Urinary bladder (tissue), 4 donors: ENCODE data around the gene MYG1. TPM values are rescaled to one million over a fixed set of nuclear protein-coding genes. Genes with fewer than 3 reads are reported as not detected.
A peak's percentile ranks its signal among the peaks of the same experiment; 100 is the strongest.

Experiments
- DNase-seq: peaks from one replicate; pipeline ENCODE4 v3.0.0-alpha.2; 2015; ENCODE audit errors: extremely low spot score
- H3K27ac ChIP-seq: one replicate; pipeline ENCODE4 v1.5.1; 2013; ENCODE audit warnings: low read depth, mild to moderate bottlenecking, moderate library complexity
- H3K36me3 ChIP-seq: one replicate; pipeline ENCODE4 v1.6.1; 2013; ENCODE audit warnings: mild to moderate bottlenecking, moderate library complexity; ENCODE audit not compliant: insufficient read depth
- H3K4me1 ChIP-seq: one replicate; pipeline ENCODE4 v1.6.1; 2013; ENCODE audit warnings: mild to moderate bottlenecking, moderate library complexity; ENCODE audit not compliant: insufficient read depth
- H3K4me3 ChIP-seq: one replicate; pipeline ENCODE4 v1.5.1; 2013; ENCODE audit warnings: low read depth, low read length
- WGBS: extraction: QIAGEN DNeasy Blood & Tissue Kit; methylation state at CpG from one replicate; pipeline ENCODE4 v1.1.7; 2013; 5-methylcytosine and 5-hydroxymethylcytosine counted together
- polyA plus RNA-seq: library from polyadenylated mRNA; stranded (reverse); fragments of 200-250 nt; gene quantifications from one replicate; pipeline ENCODE4 v1.2.3, GENCODE V29; 2013
- total RNA-seq: library from RNA; depleted of rRNA; stranded (reverse); fragments of >200 nt; gene quantifications from one replicate; pipeline ENCODE4 v1.2.3, GENCODE V29; 2014
- donor health status: healthy with polysubstance abuse.
- donor health status: healthy.

MYG1 gene
- total RNA-seq = 17.9 TPM
- 66.3 TPM for polyA plus RNA-seq

GRCh38 chr12:53299454-53300180 is at the start of gene MYG1:
Gene MYG1, plus strand, starts transcription at chr12:53299695. Its CDS starts 43 bp downstream, at chr12:53299738.
- DNase-seq = peak; percentile 75
- WGBS = under 1% methylated on average over 51 of the region's 51 CpGs
- Histone ChIP-seq H3K27ac (no peak within 1 kb of the TSS), H3K4me3 (peak within 1 kb of the TSS; percentile 78), H3K4me1 (no peaks in the 10 kb centered on the region), H3K36me3 (peaks cover 2% of the 10 kb centered on the region)

GRCh38 chr12:53251477-53252348 is 47.8 kb upstream of the MYG1 start:
- WGBS = under 1% methylated on average over 51 of the region's 51 CpGs
- Histone ChIP-seq H3K36me3 (no peaks in the 10 kb centered on the region), H3K27ac (peak overlapping the region; percentile 86), H3K4me3 (peak overlapping the region; percentile 77), H3K4me1 (no peaks in the 10 kb centered on the region)
- no peak for DNase-seq

GRCh38 chr12:53252349-53252916 is 47.1 kb upstream of the MYG1 start:
- peak overlapping the region; percentile 72 for H3K27ac ChIP-seq
- no peak for DNase-seq
- peak overlapping the region; percentile 77 for H3K4me3 ChIP-seq
- H3K4me1 ChIP-seq = no peaks in the 10 kb centered on the region
- H3K36me3 ChIP-seq = no peaks in the 10 kb centered on the region
- WGBS = 6% methylated on average over 19 of the region's 19 CpGs

GRCh38 chr12:53253298-53253697 is 46.2 kb upstream of the MYG1 start:
- no peaks in the 10 kb centered on the region for H3K4me1 ChIP-seq
- H3K4me3 ChIP-seq = no peak overlapping the region
- WGBS = 90% methylated on average over 13 of the region's 13 CpGs
- H3K27ac ChIP-seq = no peak overlapping the region
- no peak for DNase-seq
- no peaks in the 10 kb centered on the region for H3K36me3 ChIP-seq

- DNase-seq = no peak
- Histone ChIP-seq H3K36me3 (no peaks in the 10 kb centered on the region), H3K4me3 (no peak overlapping the region), H3K4me1 (no peaks in the 10 kb centered on the region), H3K27ac (no peak overlapping the region)
- WGBS = 81% methylated on average over 1 of the region's 1 CpG
These were observed 44.5 kb upstream of the MYG1 start for GRCh38 chr12:53254816-53255545.

GRCh38 chr12:53255996-53256395 is 43.5 kb upstream of the MYG1 start:
- H3K36me3 ChIP-seq = no peaks in the 10 kb centered on the region
- H3K4me3 ChIP-seq = no peak overlapping the region
- H3K27ac ChIP-seq = no peak overlapping the region
- no peaks in the 10 kb centered on the region for H3K4me1 ChIP-seq
- 81% methylated on average over 3 of the region's 3 CpGs for WGBS
- no peak for DNase-seq

- 58% methylated on average over 7 of the region's 7 CpGs for WGBS
- Histone ChIP-seq H3K4me3 (no peak overlapping the region), H3K4me1 (no peaks in the 10 kb centered on the region), H3K36me3 (no peaks in the 10 kb centered on the region), H3K27ac (no peak overlapping the region)
- no peak for DNase-seq
These were observed 40.7 kb upstream of the MYG1 start for GRCh38 chr12:53258541-53259539.

GRCh38 chr12:53259891-53260290 is 39.6 kb upstream of the MYG1 start:
- Histone ChIP-seq H3K4me1 (no peaks in the 10 kb centered on the region), H3K36me3 (no peaks in the 10 kb centered on the region), H3K4me3 (no peak overlapping the region), H3K27ac (no peak overlapping the region)
- DNase-seq = no peak
- 86% methylated on average over 6 of the region's 6 CpGs for WGBS

GRCh38 chr12:53265783-53266182 is 33.7 kb upstream of the MYG1 start:
- Histone ChIP-seq H3K36me3 (no peaks in the 10 kb centered on the region), H3K4me3 (no peak overlapping the region), H3K4me1 (no peaks in the 10 kb centered on the region), H3K27ac (no peak overlapping the region)
- 83% methylated on average over 2 of the region's 2 CpGs for WGBS
- DNase-seq = no peak

- Histone ChIP-seq H3K4me1 (no peaks in the 10 kb centered on the region), H3K36me3 (no peaks in the 10 kb centered on the region), H3K4me3 (peak overlapping the region; percentile 42), H3K27ac (no peak overlapping the region)
- no peak for DNase-seq
- WGBS = 50% methylated on average over 18 of the region's 18 CpGs
These were observed 32.0 kb upstream of the MYG1 start for GRCh38 chr12:53267306-53267998.

- Histone ChIP-seq H3K4me3 (peak within 1 kb of the TSS; percentile 42), H3K36me3 (no peaks in the 10 kb centered on the region), H3K4me1 (no peaks in the 10 kb centered on the region), H3K27ac (no peak within 1 kb of the TSS)
- peak; percentile 54 for DNase-seq
- under 1% methylated on average over 58 of the region's 58 CpGs for WGBS
These were observed 31.4 kb upstream of the MYG1 start, which contains the start of gene ESPL1 for GRCh38 chr12:53267999-53268629. Gene ESPL1, plus strand, starts transcription at chr12:53268299. Its CDS starts 468 bp downstream, at chr12:53268767.
